ENCODE measurements around the gene ZNF273.
"Not testable (repeated sequence)": the region's sequence is repeated elsewhere in the genome, so short reads cannot be mapped to it uniquely, and the experiment has no call there.

ZNF273 gene

GRCh38 chr7:64946772-64947171 is 43.7 kb downstream of the ZNF273 start:
- no peak for DNase-seq (ENCODE audit: low read depth, low spot score)
- no CpG with 5 or more reads among the region's 5 CpGs for WGBS (ENCODE audit: insufficient coverage, insufficient read length)
- H3K4me3 ChIP-seq (ENCODE audit: low read length) = no peak overlapping the region

GRCh38 chr7:64947252-64948000 is 44.4 kb downstream of the ZNF273 start:
- H3K9me3 ChIP-seq (ENCODE audit: control insufficient read depth, insufficient read depth, low read length) = no peaks in the 10 kb centered on the region
- H3K27me3 ChIP-seq (ENCODE audit: control insufficient read depth, insufficient read depth, low read length) = no peaks in the 10 kb centered on the region; the same call in 1 of the 2 replicates
- no peaks in the 10 kb centered on the region for H3K4me1 ChIP-seq (ENCODE audit: control insufficient read depth, insufficient read depth, low read length)
- peak overlapping the region; percentile 51; the same call in 1 of the 2 replicates for H3K4me3 ChIP-seq (ENCODE audit: low read length)
- WGBS (ENCODE audit: insufficient coverage, insufficient read length) = no CpG with 5 or more reads among the region's 59 CpGs
- no peaks in the 10 kb centered on the region for H3K36me3 ChIP-seq (ENCODE audit: control insufficient read depth, insufficient read depth, low read length)
- DNase-seq (ENCODE audit: low read depth, low spot score) = no peak
- no peak overlapping the region for H3K27ac ChIP-seq (ENCODE audit: low read length)

More at GRCh38 chr7:64946772-64947171, 43.7 kb downstream of the ZNF273 start:
- Histone ChIP-seq H3K4me1 (ENCODE audit: control insufficient read depth, insufficient read depth, low read length) (no peaks in the 10 kb centered on the region), H3K27ac (ENCODE audit: low read length) (no peak overlapping the region), H3K27me3 (ENCODE audit: control insufficient read depth, insufficient read depth, low read length) (no peaks in the 10 kb centered on the region; the same call in 1 of the 2 replicates), H3K36me3 (ENCODE audit: control insufficient read depth, insufficient read depth, low read length) (no peaks in the 10 kb centered on the region), H3K9me3 (ENCODE audit: control insufficient read depth, insufficient read depth, low read length) (no peaks in the 10 kb centered on the region)

GRCh38 chr7:64948774-64949173 is 45.7 kb downstream of the ZNF273 start:
- not testable (repeated sequence) for H3K4me3 ChIP-seq (ENCODE audit: low read length); H3K36me3 ChIP-seq (ENCODE audit: control insufficient read depth, insufficient read depth, low read length); H3K27ac ChIP-seq (ENCODE audit: low read length); H3K27me3 ChIP-seq (ENCODE audit: control insufficient read depth, insufficient read depth, low read length); H3K4me1 ChIP-seq (ENCODE audit: control insufficient read depth, insufficient read depth, low read length); DNase-seq (ENCODE audit: low read depth, low spot score); H3K9me3 ChIP-seq (ENCODE audit: control insufficient read depth, insufficient read depth, low read length)
- no CpG with 5 or more reads among the region's 1 CpG for WGBS (ENCODE audit: insufficient coverage, insufficient read length)

DNA sequence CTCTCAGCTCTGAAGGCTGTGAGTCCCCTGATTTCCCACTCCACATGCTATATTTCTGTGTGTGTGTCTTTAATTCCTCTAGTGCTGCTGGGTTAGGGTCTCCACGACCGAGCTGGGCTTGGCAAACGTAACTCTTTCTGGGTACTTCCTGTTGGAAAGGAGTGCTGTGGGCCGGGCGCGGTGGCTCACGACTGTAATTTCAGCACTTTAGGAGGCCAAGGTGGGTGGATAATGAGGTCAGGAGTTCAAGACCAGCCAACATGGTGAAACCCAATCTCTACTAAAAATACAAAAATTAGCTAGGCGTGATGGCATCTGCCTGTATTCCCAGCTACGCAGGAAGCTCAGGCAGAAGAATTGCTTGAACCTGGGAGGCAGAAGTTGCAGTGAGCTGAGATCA is 47.6 kb downstream of the ZNF273 start:
- H3K9me3 ChIP-seq (ENCODE audit: control insufficient read depth, insufficient read depth, low read length); H3K27me3 ChIP-seq (ENCODE audit: control insufficient read depth, insufficient read depth, low read length); H3K36me3 ChIP-seq (ENCODE audit: control insufficient read depth, insufficient read depth, low read length); H3K27ac ChIP-seq (ENCODE audit: low read length); DNase-seq (ENCODE audit: low read depth, low spot score); H3K4me1 ChIP-seq (ENCODE audit: control insufficient read depth, insufficient read depth, low read length); H3K4me3 ChIP-seq (ENCODE audit: low read length): not testable (repeated sequence)
- no CpG with 5 or more reads among the region's 9 CpGs for WGBS (ENCODE audit: insufficient coverage, insufficient read length)

- no peaks in the 10 kb centered on the region; the same call in 1 of the 2 replicates for H3K27me3 ChIP-seq (ENCODE audit: control insufficient read depth, insufficient read depth, low read length)
- H3K4me1 ChIP-seq (ENCODE audit: control insufficient read depth, insufficient read depth, low read length) = no peaks in the 10 kb centered on the region
- H3K9me3 ChIP-seq (ENCODE audit: control insufficient read depth, insufficient read depth, low read length) = no peaks in the 10 kb centered on the region
- H3K27ac ChIP-seq (ENCODE audit: low read length) = no peak overlapping the region
- DNase-seq (ENCODE audit: low read depth, low spot score) = no peak
- H3K36me3 ChIP-seq (ENCODE audit: control insufficient read depth, insufficient read depth, low read length) = no peaks in the 10 kb centered on the region
- no CpG with 5 or more reads among the region's 1 CpG for WGBS (ENCODE audit: insufficient coverage, insufficient read length)
- H3K4me3 ChIP-seq (ENCODE audit: low read length) = no peak overlapping the region
Measured at GRCh38 chr7:64951250-64951848, 48.3 kb downstream of the ZNF273 start.

DNA sequence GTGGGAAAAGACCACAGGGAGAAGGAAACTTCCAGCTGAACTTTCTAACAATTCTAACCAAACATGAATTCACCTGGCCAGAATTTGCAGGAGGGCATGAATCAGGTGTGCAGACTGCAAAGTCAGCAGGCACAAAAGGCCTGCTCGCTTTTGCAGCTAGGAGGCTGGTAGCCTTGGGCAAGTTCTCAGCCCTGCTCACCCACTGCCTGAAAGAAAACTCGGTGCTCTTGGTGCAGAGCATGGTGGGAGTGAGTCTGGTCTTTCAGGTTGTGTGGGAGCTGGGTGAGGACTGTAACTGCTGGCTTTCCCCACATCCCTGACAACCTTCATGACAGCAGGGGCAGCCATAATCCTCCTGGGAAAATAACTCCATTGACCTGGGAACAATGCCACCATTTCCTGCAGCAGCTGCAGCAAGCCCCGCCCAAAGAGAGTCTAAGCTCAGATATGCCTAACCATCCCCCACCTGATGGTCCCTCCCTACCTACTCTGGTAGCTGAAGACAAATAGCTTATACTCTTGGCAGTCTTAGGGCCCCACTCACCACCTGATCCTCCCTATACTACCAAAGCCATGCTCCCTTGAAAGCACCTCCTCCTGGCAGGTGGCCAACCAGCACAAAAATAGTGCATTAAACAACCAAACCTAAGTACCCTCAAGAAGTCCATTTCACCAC is 56.1 kb downstream of the ZNF273 start:
- no peak overlapping the region for H3K27ac ChIP-seq (ENCODE audit: low read length)

DNA sequence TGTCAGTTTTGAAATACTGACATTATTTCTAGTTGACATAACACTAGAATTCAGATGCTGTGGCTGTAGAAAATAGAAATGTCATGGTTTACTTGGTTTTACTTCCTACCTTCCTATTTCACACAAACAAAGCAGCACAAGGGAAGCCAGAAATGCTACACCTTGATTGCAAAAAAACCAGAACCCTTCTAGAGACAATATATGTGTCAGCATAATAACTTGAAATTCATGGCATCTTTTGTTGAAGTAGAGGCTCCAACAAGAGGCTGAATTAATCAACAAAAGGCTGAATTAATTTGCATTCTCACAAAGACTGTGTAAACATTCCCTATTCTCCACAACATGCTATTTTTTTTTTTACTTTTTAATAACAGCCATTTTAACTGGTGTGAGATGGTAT is 62.5 kb downstream of the ZNF273 start:
- H3K4me3 ChIP-seq (ENCODE audit: low read length) = no peak overlapping the region
- H3K27ac ChIP-seq (ENCODE audit: low read length) = no peak overlapping the region
- H3K9me3 ChIP-seq (ENCODE audit: control insufficient read depth, insufficient read depth, low read length) = no peaks in the 10 kb centered on the region
- no peaks in the 10 kb centered on the region for H3K36me3 ChIP-seq (ENCODE audit: control insufficient read depth, insufficient read depth, low read length)
- no peaks in the 10 kb centered on the region for H3K4me1 ChIP-seq (ENCODE audit: control insufficient read depth, insufficient read depth, low read length)
- H3K27me3 ChIP-seq (ENCODE audit: control insufficient read depth, insufficient read depth, low read length) = no peaks in the 10 kb centered on the region
- no peak for DNase-seq (ENCODE audit: low read depth, low spot score)

More for the DNA sequence above, 56.1 kb downstream of the ZNF273 start:
- Histone ChIP-seq H3K36me3 (ENCODE audit: control insufficient read depth, insufficient read depth, low read length) (no peaks in the 10 kb centered on the region), H3K4me3 (ENCODE audit: low read length) (no peak overlapping the region), H3K27me3 (ENCODE audit: control insufficient read depth, insufficient read depth, low read length) (no peaks in the 10 kb centered on the region), H3K9me3 (ENCODE audit: control insufficient read depth, insufficient read depth, low read length) (no peaks in the 10 kb centered on the region), H3K4me1 (ENCODE audit: control insufficient read depth, insufficient read depth, low read length) (no peaks in the 10 kb centered on the region)
- DNase-seq (ENCODE audit: low read depth, low spot score) = no peak
- no CpG with 5 or more reads among the region's 3 CpGs for WGBS (ENCODE audit: insufficient coverage, insufficient read length)

- no peak overlapping the region for H3K4me3 ChIP-seq (ENCODE audit: low read length)
- H3K36me3 ChIP-seq (ENCODE audit: control insufficient read depth, insufficient read depth, low read length) = peaks cover 2% of the 10 kb centered on the region; the same call in 1 of the 2 replicates
- H3K4me1 ChIP-seq (ENCODE audit: control insufficient read depth, insufficient read depth, low read length) = no peaks in the 10 kb centered on the region
- DNase-seq (ENCODE audit: low read depth, low spot score) = no peak
- H3K27me3 ChIP-seq (ENCODE audit: control insufficient read depth, insufficient read depth, low read length) = no peaks in the 10 kb centered on the region
- H3K9me3 ChIP-seq (ENCODE audit: control insufficient read depth, insufficient read depth, low read length) = no peaks in the 10 kb centered on the region
- no CpG with 5 or more reads among the region's 5 CpGs for whole genome bisulfite sequencing (ENCODE audit: insufficient coverage, insufficient read length)
- no peak overlapping the region for H3K27ac ChIP-seq (ENCODE audit: low read length)
Measured at GRCh38 chr7:64978497-64979203, 75.6 kb downstream of the ZNF273 start.
